HepG2 (cell line): ENCODE results near the gene C20orf204. TPM values are rescaled to one million over a fixed set of nuclear protein-coding genes. Genes with fewer than 3 reads are reported as not detected.

Source experiments
- ARNT2 ChIP-seq: sonication (generic); formaldehyde crosslinking; IDR thresholded peaks from 2 replicates; pipeline ENCODE4 v1.8.0; 2022; ENCODE audit warnings: mild to moderate bottlenecking, low read depth, missing genetic modification reagents, moderate library complexity
- DNMT3B ChIP-seq: conservative IDR thresholded peaks from 2 replicates; pipeline ENCODE4 v1.6.1; 2016; ENCODE audit warnings: missing biosample characterization, control low read depth
- E2F1 ChIP-seq: sonication (generic); formaldehyde crosslinking; IDR thresholded peaks from 2 replicates; pipeline ENCODE4 v1.5.0; 2020; ENCODE audit warnings: missing genetic modification reagents
- ETV5 ChIP-seq: IDR thresholded peaks from 2 replicates; pipeline ENCODE4 v1.6.1; 2018; ENCODE audit warnings: missing biosample characterization, missing genetic modification reagents, inconsistent platforms, borderline replicate concordance
- FOXC1 ChIP-seq: sonication (generic); formaldehyde crosslinking; IDR thresholded peaks from 2 replicates; pipeline ENCODE4 v1.8.0; 2022; ENCODE audit warnings: mild to moderate bottlenecking, missing genetic modification reagents, borderline replicate concordance
- HCFC1 ChIP-seq: fragments of 150-350 bp; IDR thresholded peaks from 2 replicates; pipeline ENCODE4 v1.6.1; 2014; ENCODE audit warnings: low read depth, low read length
- HMG20A ChIP-seq: IDR thresholded peaks from 2 replicates; pipeline ENCODE4 v1.6.1; 2016; ENCODE audit warnings: borderline replicate concordance
- KAT7 ChIP-seq: IDR thresholded peaks from 2 replicates; pipeline ENCODE4 v1.6.1; 2018; ENCODE audit warnings: borderline replicate concordance, missing compliant biosample characterization
- MIER2 ChIP-seq: IDR thresholded peaks from 2 replicates; pipeline ENCODE4 v1.6.1; 2016; ENCODE audit warnings: missing biosample characterization, missing genetic modification reagents
- PHF20 ChIP-seq: sonication (generic); formaldehyde crosslinking; IDR thresholded peaks from 2 replicates; pipeline ENCODE4 v1.5.0; 2020; ENCODE audit warnings: mild to moderate bottlenecking, missing genetic modification reagents
- PRDM15 ChIP-seq: sonication (generic); formaldehyde crosslinking; IDR thresholded peaks from 2 replicates; pipeline ENCODE4 v1.4.0; 2020; ENCODE audit warnings: missing genetic modification reagents
- SP1 ChIP-seq, 2 experiments: fragments of 450-650 bp in 1 of 2; sonication (generic) in 1 of 2; formaldehyde crosslinking in 1 of 2; IDR thresholded peaks; 2 replicates each; pipeline versions ENCODE4 v1.4.0 to v1.6.1; 2016 to 2020; ENCODE audit warnings: missing genetic modification reagents in 1 of 2
- SP4 ChIP-seq: sonication (generic); formaldehyde crosslinking; IDR thresholded peaks from 2 replicates; pipeline ENCODE4 v1.8.1; 2023; ENCODE audit warnings: mild to moderate bottlenecking, missing genetic modification reagents
- ZNF142 ChIP-seq: sonication (generic); formaldehyde crosslinking; IDR thresholded peaks from 2 replicates; pipeline ENCODE4 v1.4.0; 2020; ENCODE audit warnings: missing genetic modification reagents
- ZNF713 ChIP-seq: sonication (generic); formaldehyde crosslinking; IDR thresholded peaks from 2 replicates; pipeline ENCODE4 v1.4.0; 2020; ENCODE audit warnings: mild to moderate bottlenecking, missing genetic modification reagents
- ZNF777 ChIP-seq: sonication (generic); formaldehyde crosslinking; IDR thresholded peaks from 2 replicates; pipeline ENCODE4 v1.4.0; 2020; ENCODE audit warnings: missing genetic modification reagents
- ZSCAN22 ChIP-seq: sonication (generic); formaldehyde crosslinking; IDR thresholded peaks from 2 replicates; pipeline ENCODE4 v1.4.0; 2020; ENCODE audit warnings: mild to moderate bottlenecking, missing genetic modification reagents
- polyA plus RNA-seq, 8 experiments: library from polyadenylated mRNA; depleted of rRNA in 3 of 8; stranded (reverse) in 7 of 8; unstranded in 1 of 8; fragments of >200 nt; fragmentation: Illumina TruSeq in 4 of 8; extraction: Trizol in 4 of 8; gene quantifications; 2 replicates each; pipeline versions ENCODE4 v1.2.1 to v1.2.3, GENCODE V29; 2011 to 2016; ENCODE audit warnings: low read depth in 4 of 8, missing spikeins in 1 of 8, mixed read lengths in 1 of 8; ENCODE audit not compliant: insufficient read depth in 1 of 8
- total RNA-seq, 5 experiments: library from RNA; depleted of rRNA; stranded (reverse); fragments of >200 nt; fragmentation: Illumina TruSeq; extraction: Trizol; gene quantifications; 2 replicates each; pipeline ENCODE4 v1.2.3, GENCODE V29; 2016; ENCODE audit warnings: low read depth in 1 of 5

The C20orf204 gene
- total and polyA plus RNA-seq, 2 of the 13 experiments (the other 11 are each of a cell fraction or from before 2014, with no cell fraction given), result 22.1 to 80.0 TPM

GRCh38 chr20:64057628-64058498 is 21.9 kb downstream of the C20orf204 start (continued):
- TF ChIP-seq PRDM15 (CRISPR knock-in tag) (peak; percentile 20; the same call in 1 of the 2 replicates), E2F1 (CRISPR knock-in tag) (0 out of 2 replicates have a peak, but pooled peaks have one; percentile 46), ZNF142 (CRISPR knock-in tag) (no peak), SP1 (IDR thresholded peaks at IDR 0.05) (no peak), SP1 (CRISPR knock-in tag; IDR thresholded peaks at IDR 0.05) (peak; percentile 83), FOXC1 (no peak), PHF20 (CRISPR knock-in tag) (peak; percentile 55; the same call in 1 of the 2 replicates), ETV5 (CRISPR knock-in tag) (peak; percentile 21), HCFC1 (no peak), ZSCAN22 (CRISPR knock-in tag) (no peak; the same call in 1 of the 2 replicates), DNMT3B (CRISPR knock-in tag) (0 out of 2 replicates have a peak, but pooled peaks have one; percentile 24), ZNF713 (peak; percentile 88; the same call in 1 of the 2 replicates), ZNF777 (CRISPR knock-in tag) (peak; percentile 63), KAT7 (CRISPR knock-in tag) (peak; percentile 71; the same call in 1 of the 2 replicates), ARNT2 (CRISPR knock-in tag) (peak; percentile 85), HMG20A (CRISPR knock-in tag) (no peak), MIER2 (CRISPR knock-in tag) (0 out of 2 replicates have a peak, but pooled peaks have one; percentile 55), SP4 (no peak; the same call in 1 of the 2 replicates)
